ENCODE data around the gene ATP13A5.

The ATP13A5 gene

DNA sequence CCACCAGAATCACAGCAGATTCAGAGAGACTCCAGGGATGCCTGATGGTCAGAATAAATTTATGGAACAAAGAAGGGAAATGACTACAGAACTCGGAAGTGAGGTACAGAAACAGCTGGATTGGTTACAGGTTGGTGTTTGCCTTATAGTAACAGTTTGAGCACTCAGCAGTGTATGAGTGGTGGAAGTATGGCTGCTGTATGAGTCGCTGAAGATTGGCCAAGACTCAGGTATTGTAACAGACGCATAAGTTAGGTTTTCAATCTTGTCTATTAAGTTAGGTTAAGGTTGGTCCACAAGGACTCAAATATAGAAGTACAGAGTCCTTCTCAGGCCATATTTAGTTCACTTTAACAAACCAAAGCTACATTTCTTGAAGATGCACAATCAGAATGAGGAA lies 33.1 kb downstream of the ATP13A5 start:
- H3K79me2 ChIP-seq (ENCODE audit: control insufficient read depth, low read length): no peaks in the 10 kb centered on the region
- no peak overlapping the region for H3K4me3 ChIP-seq (ENCODE audit: low read length)
- H3K4me1 ChIP-seq (ENCODE audit: control insufficient read depth, low read length): no peaks in the 10 kb centered on the region
- no peak for TF ChIP-seq EZH2phosphoT487 (IDR thresholded peaks at IDR 0.05; ENCODE audit: borderline replicate concordance, low read length)
- TF ChIP-seq, protein P1, sequence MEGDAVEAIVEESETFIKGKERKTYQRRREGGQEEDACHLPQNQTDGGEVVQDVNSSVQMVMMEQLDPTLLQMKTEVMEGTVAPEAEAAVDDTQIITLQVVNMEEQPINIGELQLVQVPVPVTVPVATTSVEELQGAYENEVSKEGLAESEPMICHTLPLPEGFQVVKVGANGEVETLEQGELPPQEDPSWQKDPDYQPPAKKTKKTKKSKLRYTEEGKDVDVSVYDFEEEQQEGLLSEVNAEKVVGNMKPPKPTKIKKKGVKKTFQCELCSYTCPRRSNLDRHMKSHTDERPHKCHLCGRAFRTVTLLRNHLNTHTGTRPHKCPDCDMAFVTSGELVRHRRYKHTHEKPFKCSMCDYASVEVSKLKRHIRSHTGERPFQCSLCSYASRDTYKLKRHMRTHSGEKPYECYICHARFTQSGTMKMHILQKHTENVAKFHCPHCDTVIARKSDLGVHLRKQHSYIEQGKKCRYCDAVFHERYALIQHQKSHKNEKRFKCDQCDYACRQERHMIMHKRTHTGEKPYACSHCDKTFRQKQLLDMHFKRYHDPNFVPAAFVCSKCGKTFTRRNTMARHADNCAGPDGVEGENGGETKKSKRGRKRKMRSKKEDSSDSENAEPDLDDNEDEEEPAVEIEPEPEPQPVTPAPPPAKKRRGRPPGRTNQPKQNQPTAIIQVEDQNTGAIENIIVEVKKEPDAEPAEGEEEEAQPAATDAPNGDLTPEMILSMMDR (IDR thresholded peaks at IDR 0.05; ENCODE audit: low read depth, low read length, poor library complexity, severe bottlenecking): no peak
- H3K9me3 ChIP-seq (ENCODE audit: control insufficient read depth, insufficient read depth, low read length): no peaks in the 10 kb centered on the region
- H3F3A ChIP-seq (ENCODE audit: control insufficient read depth, insufficient read depth): no peaks in the 10 kb centered on the region
- H3K36me3 ChIP-seq (ENCODE audit: control insufficient read depth, low read length): no peaks in the 10 kb centered on the region
- H4K20me1 ChIP-seq (ENCODE audit: control insufficient read depth, insufficient read depth, low read depth, low read length): no peaks in the 10 kb centered on the region
- no peak overlapping the region for H3K4me2 ChIP-seq (ENCODE audit: low read length)
- H3K27ac ChIP-seq (ENCODE audit: low read depth, low read length): no peak overlapping the region
- H3K9me2 ChIP-seq (replicated peaks; ENCODE audit: control insufficient read depth, low read length): no peaks in the 10 kb centered on the region
- H3K27me3 ChIP-seq (ENCODE audit: control insufficient read depth, low read length): no peaks in the 10 kb centered on the region

DNA sequence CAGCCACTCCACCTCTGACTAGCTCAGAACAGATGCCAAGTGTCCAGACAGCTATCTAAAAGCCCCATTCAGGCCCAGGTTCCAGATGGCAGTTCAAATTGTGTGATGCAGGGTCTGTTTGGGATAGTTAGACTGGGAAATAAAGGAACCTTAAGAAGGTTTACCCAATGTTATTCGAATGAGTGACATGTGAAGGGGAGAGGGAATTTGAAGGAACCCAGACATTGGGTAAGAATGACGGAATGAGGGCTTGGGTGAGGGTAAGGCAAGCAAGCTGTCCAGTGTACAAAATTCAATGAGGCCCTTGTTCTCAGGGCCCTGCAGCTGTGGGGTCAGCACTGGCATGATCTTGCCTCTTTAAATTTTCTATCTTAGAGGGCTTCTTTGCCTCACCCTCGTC lies 34.1 kb downstream of the ATP13A5 start:
- no peaks in the 10 kb centered on the region for H3K79me2 ChIP-seq (ENCODE audit: control insufficient read depth, low read length)
- no peak overlapping the region for H3K27ac ChIP-seq (ENCODE audit: low read depth, low read length)
- no peaks in the 10 kb centered on the region for H3K4me1 ChIP-seq (ENCODE audit: control insufficient read depth, low read length)
- no peaks in the 10 kb centered on the region for H3K9me3 ChIP-seq (ENCODE audit: control insufficient read depth, insufficient read depth, low read length)
- H3K9me2 ChIP-seq (replicated peaks; ENCODE audit: control insufficient read depth, low read length): no peaks in the 10 kb centered on the region
- H3F3A ChIP-seq (ENCODE audit: control insufficient read depth, insufficient read depth): no peaks in the 10 kb centered on the region
- H3K27me3 ChIP-seq (ENCODE audit: control insufficient read depth, low read length): no peaks in the 10 kb centered on the region
- H3K4me3 ChIP-seq (ENCODE audit: low read length): no peak overlapping the region
- TF ChIP-seq, protein P1 (IDR thresholded peaks at IDR 0.05; ENCODE audit: low read depth, low read length, poor library complexity, severe bottlenecking): no peak
- TF ChIP-seq EZH2phosphoT487 (IDR thresholded peaks at IDR 0.05; ENCODE audit: borderline replicate concordance, low read length): no peak
- H3K4me2 ChIP-seq (ENCODE audit: low read length): no peak overlapping the region
- no peaks in the 10 kb centered on the region for H4K20me1 ChIP-seq (ENCODE audit: control insufficient read depth, insufficient read depth, low read depth, low read length)
- no peaks in the 10 kb centered on the region for H3K36me3 ChIP-seq (ENCODE audit: control insufficient read depth, low read length)

DNA sequence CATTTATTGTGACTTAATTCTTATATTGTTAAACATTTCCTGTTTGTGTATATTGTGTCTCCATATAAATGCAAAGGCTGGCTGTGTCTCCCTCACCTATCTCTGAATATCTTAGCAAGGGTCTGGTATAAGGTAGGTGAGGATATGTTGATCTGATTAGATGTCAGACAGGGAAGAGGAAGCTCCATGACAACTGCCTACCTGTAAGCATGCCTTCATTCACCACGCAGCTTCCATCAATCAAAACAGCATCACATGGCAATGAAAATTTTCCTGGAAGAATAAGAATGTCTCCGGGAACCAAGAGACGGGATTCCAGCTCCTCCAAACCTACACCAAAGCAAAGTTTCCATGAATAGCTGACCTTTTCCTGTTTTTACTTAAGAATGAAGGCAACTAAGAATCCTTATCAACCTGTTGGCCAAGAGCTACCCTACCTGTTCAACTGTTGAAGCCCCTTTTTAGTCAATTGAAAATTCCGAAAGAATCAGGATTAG lies 34.8 kb downstream of the ATP13A5 start:
- H4K20me1 ChIP-seq (ENCODE audit: control insufficient read depth, insufficient read depth, low read depth, low read length): no peaks in the 10 kb centered on the region
- no peaks in the 10 kb centered on the region for H3K9me2 ChIP-seq (replicated peaks; ENCODE audit: control insufficient read depth, low read length)
- H3K9me3 ChIP-seq (ENCODE audit: control insufficient read depth, insufficient read depth, low read length): no peaks in the 10 kb centered on the region
- no peak overlapping the region for H3K4me3 ChIP-seq (ENCODE audit: low read length)
- no peaks in the 10 kb centered on the region for H3K79me2 ChIP-seq (ENCODE audit: control insufficient read depth, low read length)
- H3K4me2 ChIP-seq (ENCODE audit: low read length): no peak overlapping the region
- TF ChIP-seq EZH2phosphoT487 (IDR thresholded peaks at IDR 0.05; ENCODE audit: borderline replicate concordance, low read length): no peak
- TF ChIP-seq, protein P1 (IDR thresholded peaks at IDR 0.05; ENCODE audit: low read depth, low read length, poor library complexity, severe bottlenecking): no peak
- H3K4me1 ChIP-seq (ENCODE audit: control insufficient read depth, low read length): no peaks in the 10 kb centered on the region
- H3K27me3 ChIP-seq (ENCODE audit: control insufficient read depth, low read length): no peaks in the 10 kb centered on the region
- H3K27ac ChIP-seq (ENCODE audit: low read depth, low read length): no peak overlapping the region
- no peaks in the 10 kb centered on the region for H3K36me3 ChIP-seq (ENCODE audit: control insufficient read depth, low read length)
- H3F3A ChIP-seq (ENCODE audit: control insufficient read depth, insufficient read depth): no peaks in the 10 kb centered on the region

Measured in DOHH2 (cell line).